ENCODE results near the gene PROX2. TPM values are rescaled to one million over a fixed set of nuclear protein-coding genes. Genes with fewer than 3 reads are reported as not detected.

Gene PROX2
- total and polyA plus RNA-seq, 2 donors (not counting 3 experiments of a cell fraction or from before 2014, with no cell fraction given) = 0.01 TPM; not detected in 1

DNA sequence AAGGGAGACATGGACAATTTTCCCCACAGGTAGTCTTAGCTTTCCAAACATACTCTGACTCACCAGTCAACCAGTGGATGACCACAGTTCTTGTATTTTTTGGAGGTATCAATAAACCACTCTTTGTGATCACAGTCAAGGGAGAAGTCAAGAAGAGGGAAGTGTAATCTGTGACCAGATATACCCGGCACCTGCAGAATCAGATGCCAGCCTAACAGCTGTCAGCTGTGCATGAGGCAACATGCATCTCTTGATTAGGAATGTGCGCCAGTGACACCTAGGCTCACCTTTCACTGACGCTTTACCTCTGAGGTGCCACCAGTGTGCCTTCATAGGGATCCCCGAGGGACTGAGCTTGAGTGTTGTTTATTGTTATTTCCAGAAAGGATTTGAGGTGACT lies 20.0 kb downstream of the PROX2 start:
- Histone ChIP-seq H3K9me3 (replicated peaks; ENCODE audit: control insufficient read depth, insufficient read depth, low read length) (no peaks in the 10 kb centered on the region), H3K27ac (ENCODE audit: insufficient read depth, low read depth, low read length) (no peak overlapping the region), H4K20me1 (replicated peaks; ENCODE audit: control insufficient read depth, extremely low read depth, insufficient read depth, low read length) (no peaks in the 10 kb centered on the region), H3K27me3 (ENCODE audit: control insufficient read depth in 2 of 2, insufficient read depth in 2 of 2, low read length in 2 of 2) (no peaks in the 10 kb centered on the region), H3K4me2 (ENCODE audit: insufficient read depth, low read length) (no peak overlapping the region), H3K9ac (replicated peaks; ENCODE audit: extremely low read depth, insufficient read depth, low read length) (no peak overlapping the region), H3K9me1 (replicated peaks; ENCODE audit: control insufficient read depth, extremely low read depth, insufficient read depth, low read length) (no peaks in the 10 kb centered on the region), H3K79me2 (ENCODE audit: control insufficient read depth, insufficient read depth, low read length) (no peaks in the 10 kb centered on the region), H3K4me1 (ENCODE audit: control insufficient read depth, extremely low read depth, insufficient read depth, low read length) (no peaks in the 10 kb centered on the region), H3K4me3 (replicated peaks in 1 of 3; ENCODE audit: insufficient read depth in 1 of 3, low read depth in 1 of 3, low read length in 3 of 3) (no peak overlapping the region), H3K36me3 (ENCODE audit: control insufficient read depth in 2 of 2, extremely low read depth in 1 of 2, insufficient read depth in 2 of 2, low read length in 2 of 2) (no peaks in the 10 kb centered on the region), H2AFZ (ENCODE audit: low read depth, low read length) (no peak overlapping the region)
- ChIA-PET CTCF (interaction anchor here (0.6 to 12.3 kb wide), 9 partner anchors 8 to 247 kb away, joined by 3 to 468 read pairs (median 3); partner anchors contain the start of gene LTBP2), POLR2A (no interaction called here)
- dilution Hi-C loops (cut with MboI; ENCODE audit: extremely low pct_ligation_motif_present, low sequenced_read_pairs) = no loop called here
- intact Hi-C loops (cut with micrococcal nuclease) = no loop called here
- BruUV-seq (replicated peaks) = no TSS peak
- DNase-seq (ENCODE audit: low read depth, low spot score) (no peak), FAIRE-seq (no peak)
- TF ChIP-seq FOS (IDR thresholded peaks at IDR 0.05; ENCODE audit: borderline replicate concordance, insufficient read depth, low read length) = no peak
- TF ChIP-seq GATA2 (IDR thresholded peaks at IDR 0.05; ENCODE audit: insufficient read depth, insufficient read length, low read depth, low read length) = no peak
- no peak for TF ChIP-seq EZH2 (IDR thresholded peaks at IDR 0.05; ENCODE audit: borderline replicate concordance, low read depth, low read length, severe bottlenecking)
- no peak for TF ChIP-seq MYC (IDR thresholded peaks at IDR 0.05; ENCODE audit: low read depth, low read length)
- TF ChIP-seq, protein P1, sequence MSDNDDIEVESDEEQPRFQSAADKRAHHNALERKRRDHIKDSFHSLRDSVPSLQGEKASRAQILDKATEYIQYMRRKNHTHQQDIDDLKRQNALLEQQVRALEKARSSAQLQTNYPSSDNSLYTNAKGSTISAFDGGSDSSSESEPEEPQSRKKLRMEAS (IDR thresholded peaks at IDR 0.05; ENCODE audit: insufficient read depth, insufficient read length) = no peak
- TF ChIP-seq JUN (IDR thresholded peaks at IDR 0.05; ENCODE audit: borderline replicate concordance, insufficient read depth, insufficient read length, low read depth) = no peak
- no peak for TF ChIP-seq POLR2A (IDR thresholded peaks at IDR 0.05; ENCODE audit: low read depth, low read length)
- TF ChIP-seq POLR2AphosphoS5 (IDR thresholded peaks at IDR 0.05; ENCODE audit: insufficient read depth, low read depth, low read length) = no peak
- TF ChIP-seq, protein P2, sequence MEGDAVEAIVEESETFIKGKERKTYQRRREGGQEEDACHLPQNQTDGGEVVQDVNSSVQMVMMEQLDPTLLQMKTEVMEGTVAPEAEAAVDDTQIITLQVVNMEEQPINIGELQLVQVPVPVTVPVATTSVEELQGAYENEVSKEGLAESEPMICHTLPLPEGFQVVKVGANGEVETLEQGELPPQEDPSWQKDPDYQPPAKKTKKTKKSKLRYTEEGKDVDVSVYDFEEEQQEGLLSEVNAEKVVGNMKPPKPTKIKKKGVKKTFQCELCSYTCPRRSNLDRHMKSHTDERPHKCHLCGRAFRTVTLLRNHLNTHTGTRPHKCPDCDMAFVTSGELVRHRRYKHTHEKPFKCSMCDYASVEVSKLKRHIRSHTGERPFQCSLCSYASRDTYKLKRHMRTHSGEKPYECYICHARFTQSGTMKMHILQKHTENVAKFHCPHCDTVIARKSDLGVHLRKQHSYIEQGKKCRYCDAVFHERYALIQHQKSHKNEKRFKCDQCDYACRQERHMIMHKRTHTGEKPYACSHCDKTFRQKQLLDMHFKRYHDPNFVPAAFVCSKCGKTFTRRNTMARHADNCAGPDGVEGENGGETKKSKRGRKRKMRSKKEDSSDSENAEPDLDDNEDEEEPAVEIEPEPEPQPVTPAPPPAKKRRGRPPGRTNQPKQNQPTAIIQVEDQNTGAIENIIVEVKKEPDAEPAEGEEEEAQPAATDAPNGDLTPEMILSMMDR (IDR thresholded peaks at IDR 0.05; ENCODE audit: extremely low read depth in 1 of 2, insufficient read depth in 1 of 2, low read depth in 1 of 2, low read length in 2 of 2) = no peak
